GM12892 (cell line): ENCODE data around the gene SLC27A6.

Source experiments
- POLR2A ChIP-seq: IDR thresholded peaks from 2 replicates; pipeline ENCODE4 v1.6.1; 2011; ENCODE audit warnings: low read depth, low read length, control low read depth
- POLR2AphosphoS5 ChIP-seq: IDR thresholded peaks from 2 replicates; pipeline ENCODE4 v1.6.1; 2011; ENCODE audit warnings: low read depth, low read length, control low read depth
- TAF1 ChIP-seq: IDR thresholded peaks from 2 replicates; pipeline ENCODE4 v1.6.1; 2011; ENCODE audit warnings: low read depth, mild to moderate bottlenecking, control low read depth, low read length, borderline replicate concordance

GRCh38 chr5:128924299-128924698, 41.0 kb upstream of the SLC27A6 start:
- TF ChIP-seq POLR2A (no peak), POLR2AphosphoS5 (no peak), TAF1 (no peak)
